Kasumi-1 (cell line): ENCODE measurements around the gene SLC12A5.

Source experiments
- DNase-seq, 2 experiments: peaks; one replicate each; lab custom pipeline; 2025; lab: John Stamatoyannopoulos, UW

SLC12A5 gene

GRCh38 chr20:46006022-46006705 lies 22.9 kb upstream of the SLC12A5 start:
- DNase-seq, result no peak

GRCh38 chr20:46006964-46007363 lies 22.1 kb upstream of the SLC12A5 start:
- DNase-seq, result no peak

GRCh38 chr20:46007671-46008070 lies 21.3 kb upstream of the SLC12A5 start:
- no peak for DNase-seq

- DNase-seq, result no peak
These were observed 19.2 kb upstream of the SLC12A5 start for GRCh38 chr20:46009816-46010215.

DNA sequence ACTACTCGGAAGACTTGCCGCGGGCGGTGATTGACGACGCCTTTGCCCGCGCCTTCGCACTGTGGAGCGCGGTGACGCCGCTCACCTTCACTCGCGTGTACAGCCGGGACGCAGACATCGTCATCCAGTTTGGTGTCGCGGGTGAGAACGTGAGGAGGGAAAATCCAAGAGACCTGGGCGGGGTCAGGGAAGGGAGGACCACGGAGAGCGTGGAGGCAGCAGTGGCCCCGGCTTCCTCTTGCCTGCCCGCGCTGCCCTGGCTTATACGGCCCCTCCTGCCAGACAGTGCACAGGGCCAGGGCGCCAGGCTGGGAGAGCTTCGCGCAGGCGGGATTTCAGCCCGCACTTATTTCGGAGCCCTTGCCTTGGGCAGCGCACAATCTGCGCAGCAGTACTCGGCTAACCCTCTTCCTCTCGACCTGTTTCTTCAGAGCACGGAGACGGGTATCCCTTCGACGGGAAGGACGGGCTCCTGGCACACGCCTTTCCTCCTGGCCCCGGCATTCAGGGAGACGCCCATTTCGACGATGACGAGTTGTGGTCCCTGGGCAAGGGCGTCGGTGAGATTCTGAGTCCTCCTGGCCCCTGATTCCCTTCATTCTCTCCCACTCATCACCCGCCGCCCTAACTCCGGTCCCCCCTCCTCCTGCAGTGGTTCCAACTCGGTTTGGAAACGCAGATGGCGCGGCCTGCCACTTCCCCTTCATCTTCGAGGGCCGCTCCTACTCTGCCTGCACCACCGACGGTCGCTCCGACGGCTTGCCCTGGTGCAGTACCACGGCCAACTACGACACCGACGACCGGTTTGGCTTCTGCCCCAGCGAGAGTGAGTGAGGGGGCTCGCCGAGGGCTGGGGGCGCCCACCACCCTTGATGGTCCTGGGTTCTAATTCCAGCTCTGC lies 18.3 kb upstream of the SLC12A5 start:
- DNase-seq, result no peak

GRCh38 chr20:46011631-46012482 lies 17.2 kb upstream of the SLC12A5 start:
- peak in 1 of 2 experiments; percentile 14 for DNase-seq

- DNase-seq, result no peak
These were observed 16.1 kb upstream of the SLC12A5 start for GRCh38 chr20:46012921-46013320.

DNA sequence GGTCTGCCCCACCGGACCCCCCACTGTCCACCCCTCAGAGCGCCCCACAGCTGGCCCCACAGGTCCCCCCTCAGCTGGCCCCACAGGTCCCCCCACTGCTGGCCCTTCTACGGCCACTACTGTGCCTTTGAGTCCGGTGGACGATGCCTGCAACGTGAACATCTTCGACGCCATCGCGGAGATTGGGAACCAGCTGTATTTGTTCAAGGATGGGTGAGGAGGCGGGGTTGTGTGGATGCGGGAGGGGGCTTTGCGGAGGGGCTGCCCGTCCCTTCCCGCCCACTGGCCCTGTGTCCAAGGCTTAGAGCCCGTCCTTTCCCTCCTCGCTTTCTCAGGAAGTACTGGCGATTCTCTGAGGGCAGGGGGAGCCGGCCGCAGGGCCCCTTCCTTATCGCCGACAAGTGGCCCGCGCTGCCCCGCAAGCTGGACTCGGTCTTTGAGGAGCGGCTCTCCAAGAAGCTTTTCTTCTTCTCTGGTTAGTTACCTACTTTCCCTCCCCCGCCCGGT lies 15.6 kb upstream of the SLC12A5 start:
- DNase-seq, result no peak

DNA sequence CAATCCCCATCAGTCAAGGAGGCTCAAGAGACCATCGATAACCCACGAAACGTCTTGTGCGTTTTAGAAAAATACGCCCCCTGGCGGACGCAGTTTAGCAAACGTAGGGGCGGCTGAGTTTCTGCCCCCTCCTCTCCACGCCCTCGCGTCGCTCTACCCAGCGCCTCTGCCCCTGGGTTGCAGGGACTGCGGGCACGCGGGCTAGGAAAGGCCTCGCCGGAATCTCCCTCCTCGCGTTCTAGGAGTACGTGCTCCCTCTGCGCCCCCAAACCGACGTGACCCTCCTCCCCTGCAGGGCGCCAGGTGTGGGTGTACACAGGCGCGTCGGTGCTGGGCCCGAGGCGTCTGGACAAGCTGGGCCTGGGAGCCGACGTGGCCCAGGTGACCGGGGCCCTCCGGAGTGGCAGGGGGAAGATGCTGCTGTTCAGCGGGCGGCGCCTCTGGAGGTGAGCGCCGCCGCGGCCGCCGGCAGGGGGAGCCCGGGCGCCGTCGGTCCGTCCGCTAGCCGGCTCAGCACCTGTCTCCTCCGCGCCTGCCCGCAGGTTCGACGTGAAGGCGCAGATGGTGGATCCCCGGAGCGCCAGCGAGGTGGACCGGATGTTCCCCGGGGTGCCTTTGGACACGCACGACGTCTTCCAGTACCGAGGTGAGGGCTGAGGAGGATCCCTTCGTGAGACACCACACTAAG lies 15.0 kb upstream of the SLC12A5 start:
- DNase-seq, result peak; percentile 28 to 37

DNA sequence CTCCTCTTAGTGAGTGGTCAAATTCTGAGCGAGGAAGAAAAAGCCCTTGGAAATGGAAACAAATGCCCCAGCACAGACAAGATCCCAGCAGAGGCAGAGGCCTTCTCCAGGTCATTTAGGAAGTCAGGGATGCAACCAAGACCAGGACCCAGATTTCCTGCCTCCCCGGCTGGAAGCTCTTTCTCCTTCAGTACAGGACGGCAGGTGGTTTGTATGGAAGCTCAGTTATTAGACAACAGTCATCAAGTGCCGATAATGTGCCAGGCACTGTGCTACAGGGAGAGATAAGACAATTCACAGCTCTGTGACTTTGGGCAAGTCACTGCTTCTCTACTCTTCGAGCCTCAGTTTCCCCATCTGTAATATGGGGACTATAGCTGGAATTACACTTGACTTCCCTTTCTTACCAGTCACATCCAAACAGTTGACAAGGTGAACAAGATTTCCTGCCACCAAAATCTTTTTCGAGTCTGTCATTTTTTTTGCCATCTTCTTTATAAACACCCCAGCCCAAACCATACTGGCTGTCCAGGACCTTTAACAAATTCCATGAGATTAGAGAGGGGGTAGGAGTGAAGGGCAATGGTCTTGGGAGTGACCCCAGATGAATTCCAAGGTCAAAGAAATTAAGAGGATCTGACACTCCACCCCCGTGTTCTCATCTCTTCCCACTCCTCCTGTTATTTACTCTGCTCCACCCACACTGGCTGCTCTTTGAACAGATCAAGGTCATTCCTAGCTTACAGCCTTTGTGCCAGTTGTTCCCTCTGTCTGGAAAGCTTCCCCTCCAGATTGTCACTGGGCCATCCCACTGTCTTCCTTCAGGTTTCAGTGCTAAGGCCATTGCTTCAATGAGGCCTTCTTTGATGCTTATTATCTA lies 14.3 kb upstream of the SLC12A5 start:
- no peak for DNase-seq

DNA sequence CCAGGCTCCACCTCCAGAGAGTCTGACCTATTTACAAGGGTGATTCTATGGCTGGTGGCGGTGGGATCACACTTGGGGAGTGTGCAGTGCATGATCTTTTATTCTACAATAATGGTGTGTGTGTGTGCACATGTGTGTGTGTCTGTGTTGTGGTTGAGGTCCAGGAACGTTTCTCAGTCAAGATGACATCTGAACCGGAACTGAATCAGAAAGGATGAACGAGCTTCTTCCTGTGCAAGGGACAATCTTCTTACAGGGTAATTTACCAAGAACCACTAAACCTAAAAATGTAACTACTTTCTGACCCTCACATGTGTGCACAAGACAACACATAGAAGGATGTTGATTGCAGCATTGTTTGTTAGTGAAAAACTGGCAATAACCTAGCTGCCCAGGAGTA lies 11.7 kb upstream of the SLC12A5 start:
- DNase-seq, result no peak

- no peak for DNase-seq
These were observed 10.9 kb upstream of the SLC12A5 start for GRCh38 chr20:46018112-46018511.

GRCh38 chr20:46018611-46019010 lies 10.4 kb upstream of the SLC12A5 start:
- DNase-seq, result no peak

GRCh38 chr20:46020555-46020954 lies 8.5 kb upstream of the SLC12A5 start:
- DNase-seq, result no peak

DNA sequence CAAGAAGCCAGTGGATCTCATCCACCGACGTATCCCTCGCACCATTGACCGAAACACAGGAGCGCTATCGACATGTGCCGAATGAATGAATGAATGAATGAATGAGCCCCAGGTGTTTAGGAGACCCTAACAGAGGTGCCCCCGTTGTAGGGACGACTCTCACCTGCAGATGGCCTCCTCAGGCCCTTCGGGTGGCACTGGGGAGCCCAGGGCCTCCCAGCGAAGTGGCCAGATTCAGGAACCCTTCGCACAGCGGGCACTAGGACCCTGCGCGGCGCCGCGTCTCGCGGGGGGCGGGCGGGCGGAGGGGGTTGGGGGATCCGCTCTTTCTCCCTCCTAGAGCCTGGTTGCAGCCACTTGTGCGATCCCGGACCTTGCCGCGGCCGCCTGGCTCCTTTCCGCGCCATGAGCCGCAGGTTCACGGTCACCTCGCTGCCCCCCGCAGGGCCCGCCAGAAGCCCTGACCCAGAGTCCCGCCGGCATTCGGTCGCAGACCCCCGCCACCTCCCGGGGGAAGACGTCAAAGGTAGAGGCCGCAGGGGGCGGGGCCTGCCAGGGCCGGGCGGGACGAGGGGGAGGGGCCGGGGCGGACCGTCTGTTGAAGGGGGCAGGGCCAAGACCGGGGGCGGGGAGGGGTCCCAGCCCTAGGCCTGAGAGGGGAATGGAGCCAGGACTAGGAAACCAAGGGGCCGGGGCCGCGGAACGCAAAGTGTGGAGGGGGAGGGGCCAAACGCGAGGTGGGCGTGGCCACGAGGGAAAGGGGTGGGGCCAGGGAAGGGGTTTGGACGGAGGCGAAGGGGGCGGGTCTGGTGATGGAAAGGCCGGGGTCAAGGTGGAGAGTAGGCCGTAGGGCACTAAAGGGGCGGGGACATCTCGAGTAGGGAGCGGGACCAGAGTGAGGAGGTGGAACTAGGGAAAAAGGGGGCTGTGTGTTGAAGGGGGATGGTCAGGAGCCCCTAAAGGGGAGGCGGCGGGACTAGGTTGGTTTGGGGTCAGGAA lies 7.4 kb upstream of the SLC12A5 start:
- peak; percentile 41 to 51 for DNase-seq

- DNase-seq, result peak; percentile 5 to 24
These were observed 6.4 kb upstream of the SLC12A5 start for GRCh38 chr20:46022411-46023147.

- DNase-seq, result peak in 1 of 2 experiments; percentile 22
These were observed 5.9 kb upstream of the SLC12A5 start for GRCh38 chr20:46023148-46023484.

DNA sequence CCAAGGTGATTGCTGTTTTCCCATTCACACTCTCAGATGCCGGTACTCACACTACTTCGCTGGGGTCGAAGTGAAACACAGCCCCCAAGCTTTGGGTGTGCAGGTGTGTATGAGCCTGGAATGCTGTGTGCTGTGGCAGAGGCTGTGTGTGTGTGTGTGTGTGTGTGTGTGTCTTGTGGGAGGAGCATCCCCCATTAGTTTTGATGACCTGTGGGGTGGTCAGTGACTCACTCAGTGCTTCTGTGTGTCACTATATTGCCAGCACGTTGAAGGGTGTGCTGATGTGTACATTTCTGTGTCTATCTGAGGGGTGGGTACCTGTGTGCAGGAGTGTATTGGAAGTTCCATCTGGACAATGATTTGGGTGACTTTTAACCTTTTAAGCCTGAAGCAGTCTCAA lies 5.0 kb upstream of the SLC12A5 start:
- no peak for DNase-seq

GRCh38 chr20:46025376-46025783 lies 3.6 kb upstream of the SLC12A5 start:
- no peak for DNase-seq
